Stimulated activated CD4-positive, alpha-beta T cell treated with anti-CD3 and anti-CD28 coated beads, TNF-alpha, amount 100 ng/mL, for 48 hours (primary cell): Measurements from ENCODE around the gene RASL10B.

ENCODE experiments used
- DNase-seq, 3 donors: peaks; one replicate each; pipeline ENCODE4 v3.0.0-alpha.2; 2020; ENCODE audit warnings: low read depth in 3 of 3

The RASL10B gene

DNA sequence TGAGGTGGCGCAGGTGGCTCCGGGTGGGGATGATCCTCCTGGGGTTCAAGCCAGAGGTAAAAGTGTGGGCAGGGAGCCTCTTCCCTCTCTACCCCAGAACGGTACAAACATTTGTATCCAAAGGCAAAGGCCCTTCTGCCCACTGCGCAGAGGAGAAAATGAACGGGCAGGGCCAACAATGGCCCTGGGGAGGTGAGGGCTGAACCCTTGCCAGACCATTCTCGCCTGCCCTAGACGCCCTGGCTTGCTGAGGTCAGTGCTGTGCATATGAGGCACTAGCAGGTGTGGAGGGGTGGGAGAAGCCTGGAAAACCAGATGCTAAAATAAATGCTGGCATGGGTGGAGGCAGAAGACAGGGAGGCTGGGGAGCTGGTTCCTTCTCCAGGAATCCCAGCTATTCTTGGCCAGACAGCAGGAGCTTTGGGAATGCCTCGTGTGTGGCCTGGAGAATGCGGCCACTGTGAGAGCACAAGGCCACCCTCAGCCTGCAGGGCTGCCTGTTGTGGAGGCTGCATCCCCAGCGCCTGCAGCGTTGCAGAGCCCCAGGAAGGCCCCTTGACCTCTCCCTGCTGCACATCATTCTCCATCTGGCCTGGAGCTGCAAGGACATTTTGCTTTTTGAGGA, 33.8 kb downstream of the RASL10B start:
- DNase-seq, result no peak

DNA sequence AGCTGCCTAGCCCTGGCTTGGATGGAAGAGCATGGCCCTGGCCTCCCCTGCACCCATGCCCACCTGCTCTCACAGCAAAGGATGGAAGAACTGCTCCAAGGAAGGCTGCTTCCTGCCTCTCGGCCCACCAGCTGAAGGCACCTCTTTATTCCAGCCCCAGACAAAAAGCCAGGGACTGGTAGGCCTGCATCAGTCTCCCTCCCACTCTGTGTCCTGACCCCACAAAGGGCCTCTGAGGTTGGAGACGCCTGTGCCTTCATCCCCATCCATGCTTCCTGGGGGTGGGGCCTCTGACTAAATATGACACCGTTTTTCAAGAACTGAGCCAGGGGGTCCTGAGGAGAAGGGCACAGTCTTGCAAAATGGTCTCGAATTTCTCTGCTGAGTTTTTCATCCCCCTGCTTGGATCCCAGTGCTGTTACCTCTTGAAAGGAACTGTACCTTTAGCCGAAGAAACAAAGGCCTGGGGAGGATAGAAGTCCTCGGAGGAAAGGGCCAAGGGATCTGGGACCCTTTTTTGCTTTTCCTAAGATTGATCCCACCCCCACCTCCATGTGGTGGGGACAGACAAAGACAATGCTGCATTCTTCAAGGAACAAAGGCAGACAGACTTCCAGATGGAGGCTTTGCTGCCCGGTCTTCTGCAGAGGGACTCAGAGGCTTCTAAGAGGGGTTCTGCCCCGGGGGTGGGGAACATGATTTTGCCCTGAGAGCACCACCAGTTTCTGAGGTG, 34.5 kb downstream of the RASL10B start:
- DNase-seq, result no peak

DNA sequence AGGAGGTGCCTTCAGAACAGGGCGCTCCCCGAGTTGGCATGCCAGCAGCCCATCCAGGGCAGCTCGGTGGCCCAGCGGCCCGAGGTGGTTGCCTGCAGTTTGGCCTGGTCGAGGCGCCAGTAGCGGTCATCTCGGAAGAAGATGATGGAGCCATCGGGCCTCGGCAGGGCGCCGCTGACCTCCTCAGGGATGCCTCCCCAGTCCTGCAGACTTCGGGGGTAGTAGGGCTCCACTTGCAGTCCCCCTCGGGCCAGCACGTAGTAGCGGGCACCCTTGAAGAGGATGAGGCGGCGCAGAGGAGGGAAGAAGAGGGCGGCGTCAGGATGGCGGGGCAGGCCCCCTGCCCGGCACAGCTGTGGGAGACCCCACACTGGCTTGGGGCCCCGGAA, 35.0 kb downstream of the RASL10B start:
- no peak for DNase-seq

DNA sequence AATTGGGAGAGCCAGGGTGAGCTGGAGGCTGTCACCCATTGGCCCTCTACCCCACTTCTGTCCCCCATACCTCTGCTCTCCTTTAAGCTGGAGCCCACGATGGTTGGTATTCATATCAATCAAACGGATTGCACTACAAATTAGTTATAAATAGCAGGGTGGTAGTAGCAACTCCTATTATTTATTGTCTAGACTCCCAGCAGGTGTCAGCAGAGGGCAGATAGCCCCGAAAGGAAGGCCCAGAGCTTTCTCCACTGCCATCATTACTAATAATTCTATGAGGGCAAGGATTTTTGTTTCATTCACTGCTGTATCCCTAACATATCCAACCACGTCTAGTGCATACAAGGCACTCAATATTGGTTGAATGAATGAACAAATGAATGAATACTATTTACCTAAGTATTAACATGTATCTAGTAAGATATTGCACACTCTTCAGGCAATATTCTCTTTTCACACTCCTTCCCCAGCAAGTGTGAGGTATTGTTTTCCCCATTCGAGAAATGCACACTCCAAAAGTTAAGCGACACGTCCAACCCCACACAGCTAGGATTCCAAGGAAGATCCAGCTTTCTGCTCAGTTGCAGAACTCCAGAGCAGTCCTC, 35.6 kb downstream of the RASL10B start:
- no peak for DNase-seq

- DNase-seq, result no peak
Measured at GRCh38 chr17:35768797-35769196, 37.4 kb downstream of the RASL10B start.

- no peak for DNase-seq
Measured at GRCh38 chr17:35769895-35770486, 38.6 kb downstream of the RASL10B start.

- no peak for DNase-seq
Measured at GRCh38 chr17:35773129-35773528, 41.7 kb downstream of the RASL10B start.

- no peak for DNase-seq
Measured at GRCh38 chr17:35773679-35774425, 42.4 kb downstream of the RASL10B start.

DNA sequence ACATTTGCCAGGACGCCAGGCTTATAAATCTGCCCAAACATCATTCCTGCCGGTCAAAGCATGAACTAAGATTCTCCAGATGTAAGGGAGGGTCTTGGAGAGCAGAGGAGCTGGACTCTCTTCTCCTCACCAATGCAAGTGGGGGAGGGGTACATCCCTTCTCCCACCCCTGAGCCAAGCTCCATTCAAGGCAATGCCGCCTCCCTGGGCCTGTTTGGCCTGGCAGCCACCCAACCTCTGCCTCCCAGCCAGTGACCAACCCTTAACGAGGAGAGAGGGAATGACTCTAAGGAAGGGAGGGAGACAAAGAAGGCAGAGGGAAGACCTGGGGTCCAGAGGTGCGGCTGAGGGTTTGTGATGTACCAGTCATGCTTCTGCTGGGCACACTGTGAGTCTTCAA, 43.1 kb downstream of the RASL10B start:
- no peak for DNase-seq

DNA sequence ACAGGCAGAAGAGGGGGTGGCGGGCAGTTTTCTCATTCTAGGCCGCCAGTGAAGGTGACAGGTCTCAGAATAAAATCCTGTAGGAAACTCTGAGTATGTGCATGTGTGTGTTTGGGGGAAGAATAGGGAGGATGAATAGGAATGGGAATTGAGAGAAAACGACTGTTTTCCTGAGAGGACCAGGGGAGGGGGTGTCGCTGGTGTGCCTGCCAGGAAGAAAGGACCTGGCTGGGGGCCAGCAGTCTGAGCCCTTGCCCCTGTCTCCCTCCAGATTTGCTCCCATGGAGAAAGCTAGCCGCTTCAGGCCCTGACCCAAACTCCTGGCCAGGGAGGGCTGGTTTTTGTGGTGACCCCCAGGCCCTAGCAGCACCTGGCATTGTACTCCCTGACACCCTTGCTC, 43.6 kb downstream of the RASL10B start:
- no peak for DNase-seq

- DNase-seq, result no peak
Measured at GRCh38 chr17:35775583-35775982, 44.1 kb downstream of the RASL10B start.

DNA sequence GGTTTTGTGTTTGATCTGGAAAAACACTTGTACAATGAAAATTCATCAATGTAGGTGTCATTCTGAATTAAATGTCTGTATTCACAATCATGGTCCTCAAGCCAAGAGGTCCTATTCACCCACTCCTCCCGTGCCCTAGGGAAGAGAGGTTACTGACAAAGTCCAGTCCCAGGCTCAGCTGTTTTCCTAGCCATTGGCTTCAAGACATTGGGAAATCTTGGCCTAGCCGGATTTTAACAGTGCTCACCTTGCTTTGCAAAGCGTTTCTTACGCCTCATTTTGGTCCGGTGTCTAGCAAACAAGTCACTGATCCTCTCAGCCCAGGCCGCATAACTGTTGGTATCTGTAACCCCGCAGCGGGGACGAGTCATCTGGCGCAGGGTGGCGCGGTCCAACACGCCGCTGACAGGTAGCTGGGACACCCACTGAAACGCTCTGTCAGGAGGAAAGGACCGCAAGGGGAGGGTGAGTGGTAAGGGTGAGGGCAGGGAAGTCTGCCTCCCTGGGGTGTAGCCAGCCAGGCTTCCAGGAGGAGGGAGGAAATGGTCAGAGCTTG, 47.3 kb downstream of the RASL10B start:
- DNase-seq, result no peak

- no peak for DNase-seq
Measured at GRCh38 chr17:35780950-35781349, 49.5 kb downstream of the RASL10B start.

GRCh38 chr17:35784895-35785294, 53.5 kb downstream of the RASL10B start:
- DNase-seq, result no peak

GRCh38 chr17:35786941-35787432, 55.5 kb downstream of the RASL10B start:
- no peak for DNase-seq

GRCh38 chr17:35788477-35789368, 57.3 kb downstream of the RASL10B start:
- DNase-seq, result no peak

DNA sequence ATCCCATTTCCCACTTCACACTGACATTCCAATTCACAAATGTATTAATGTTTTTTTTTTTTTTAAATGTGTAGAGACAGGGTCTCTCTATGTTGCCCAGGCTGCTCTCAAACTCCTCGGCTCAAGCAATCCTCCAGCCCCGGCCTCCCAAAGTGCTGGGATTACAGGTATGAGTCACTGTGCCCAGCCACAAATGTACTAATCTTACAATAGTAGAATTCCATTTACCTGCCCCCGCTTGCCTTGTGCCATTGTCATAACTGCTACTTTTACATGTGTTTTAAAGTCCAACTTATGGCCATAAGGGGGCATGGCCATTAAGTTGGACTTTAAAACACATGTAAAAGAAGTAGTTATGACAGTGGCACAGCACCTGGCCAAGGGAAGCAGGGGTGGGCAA, 59.4 kb downstream of the RASL10B start:
- DNase-seq, result no peak

- no peak for DNase-seq
Measured at GRCh38 chr17:35791681-35792350, 60.4 kb downstream of the RASL10B start.
